HepG2 (cell line): Measurements from ENCODE around the gene GGA1. TPM values are rescaled to one million over a fixed set of nuclear protein-coding genes. Genes with fewer than 3 reads are reported as not detected.

Experiments used
- ATF7-NPFF ChIP-seq: sonication (generic); formaldehyde crosslinking; IDR thresholded peaks from 2 replicates; pipeline ENCODE4 v1.8.1; 2023; ENCODE audit warnings: mild to moderate bottlenecking, low read depth, missing genetic modification reagents, moderate library complexity
- CEBPB ChIP-seq: IDR thresholded peaks from 2 replicates; pipeline ENCODE4 v1.6.1; 2011; ENCODE audit warnings: low read depth, low read length, improper control_type of control experiment, borderline replicate concordance
- DBP ChIP-seq: sonication (generic); formaldehyde crosslinking; IDR thresholded peaks from 2 replicates; pipeline ENCODE4 v1.4.0; 2020; ENCODE audit warnings: missing genetic modification reagents; ENCODE audit errors: not compliant biosample characterization
- NFIB ChIP-seq: sonication (generic); formaldehyde crosslinking; IDR thresholded peaks from 2 replicates; pipeline ENCODE4 v1.9.0; 2021; ENCODE audit warnings: missing genetic modification reagents, mild to moderate bottlenecking, borderline replicate concordance
- POLR2AphosphoS2 ChIP-seq: IDR thresholded peaks from 2 replicates; pipeline ENCODE4 v1.6.1; 2011; ENCODE audit warnings: low read depth, low read length, improper control_type of control experiment
- POLR2AphosphoS5 ChIP-seq: IDR thresholded peaks from 2 replicates; pipeline ENCODE4 v1.6.1; 2012; ENCODE audit warnings: low read depth, low read length
- PPARG ChIP-seq: conservative IDR thresholded peaks from 2 replicates; pipeline ENCODE4 v1.6.1; 2016; ENCODE audit warnings: missing biosample characterization, missing genetic modification reagents
- SMARCE1 ChIP-seq: fragments of 450-650 bp; IDR thresholded peaks from 2 replicates; pipeline ENCODE4 v1.6.1; 2017; ENCODE audit warnings: borderline replicate concordance
- SMYD3 ChIP-seq: sonication (generic); formaldehyde crosslinking; IDR thresholded peaks from 2 replicates; pipeline ENCODE4 v1.8.1; 2023; ENCODE audit warnings: mild to moderate bottlenecking, missing genetic modification reagents
- U2AF2 ChIP-seq: fragments of 200-400 bp; formaldehyde crosslinking; IDR thresholded peaks from 2 replicates; pipeline ENCODE4 v1.6.1; 2017; ENCODE audit warnings: low read depth, mild to moderate bottlenecking, low read length
- ZBTB44 ChIP-seq: sonication (generic); formaldehyde crosslinking; IDR thresholded peaks from 2 replicates; pipeline ENCODE4 v1.4.0; 2020; ENCODE audit warnings: missing genetic modification reagents
- ZFP1 ChIP-seq: IDR thresholded peaks from 2 replicates; pipeline ENCODE4 v1.6.1; 2016
- ZIK1 ChIP-seq: sonication (generic); formaldehyde crosslinking; IDR thresholded peaks from 2 replicates; pipeline ENCODE4 v1.5.0; 2020; ENCODE audit warnings: mild to moderate bottlenecking, low read depth, missing genetic modification reagents, borderline replicate concordance
- ZNF225 ChIP-seq: sonication (generic); formaldehyde crosslinking; IDR thresholded peaks from 2 replicates; pipeline ENCODE4 v1.4.0; 2020; ENCODE audit warnings: mild to moderate bottlenecking, missing genetic modification reagents
- ZNF431 ChIP-seq: sonication (generic); formaldehyde crosslinking; IDR thresholded peaks from 2 replicates; pipeline ENCODE4 v1.9.0; 2022; ENCODE audit warnings: missing genetic modification reagents, low read depth, mild to moderate bottlenecking, borderline replicate concordance
- ZNF503 ChIP-seq: sonication (generic); formaldehyde crosslinking; IDR thresholded peaks from 2 replicates; pipeline ENCODE4 v1.4.0; 2020; ENCODE audit warnings: missing genetic modification reagents
- ZNF512B ChIP-seq: sonication (generic); formaldehyde crosslinking; IDR thresholded peaks from 2 replicates; pipeline ENCODE4 v1.5.1; 2020; ENCODE audit warnings: missing genetic modification reagents, mild to moderate bottlenecking, borderline replicate concordance
- ZNF7 ChIP-seq: IDR thresholded peaks from 2 replicates; pipeline ENCODE4 v1.6.1; 2016; ENCODE audit warnings: missing biosample characterization, missing genetic modification reagents
- polyA plus RNA-seq, 8 experiments: library from polyadenylated mRNA; depleted of rRNA in 3 of 8; stranded (reverse) in 7 of 8; unstranded in 1 of 8; fragments of >200 nt; fragmentation: Illumina TruSeq in 4 of 8; extraction: Trizol in 4 of 8; gene quantifications; 2 replicates each; pipeline versions ENCODE4 v1.2.1 to v1.2.3, GENCODE V29; 2011 to 2016; ENCODE audit warnings: low read depth in 4 of 8, missing spikeins in 1 of 8, mixed read lengths in 1 of 8; ENCODE audit not compliant: insufficient read depth in 1 of 8
- total RNA-seq, 5 experiments: library from RNA; depleted of rRNA; stranded (reverse); fragments of >200 nt; fragmentation: Illumina TruSeq; extraction: Trizol; gene quantifications; 2 replicates each; pipeline ENCODE4 v1.2.3, GENCODE V29; 2016; ENCODE audit warnings: low read depth in 1 of 5

The GGA1 gene
- total and polyA plus RNA-seq, 2 of the 13 experiments (the other 11 are each of a cell fraction or from before 2014, with no cell fraction given) = 29.1 to 87.2 TPM

- TF ChIP-seq ZBTB44 (CRISPR knock-in tag) (no peak), DBP (CRISPR knock-in tag) (no peak), POLR2AphosphoS5 (peak; percentile 75), ZNF503 (CRISPR knock-in tag) (no peak; the same call in 1 of the 2 replicates), POLR2AphosphoS2 (no peak), SMYD3 (CRISPR knock-in tag) (no peak), SMARCE1 (no peak), ZNF431 (CRISPR knock-in tag) (no peak), NFIB (no peak), ATF7-NPFF (CRISPR knock-in tag) (no peak), ZNF512B (CRISPR knock-in tag) (no peak), CEBPB (no peak), ZFP1 (CRISPR knock-in tag) (no peak), ZIK1 (CRISPR knock-in tag) (no peak), ZNF225 (CRISPR knock-in tag) (no peak), U2AF2 (no peak), ZNF7 (CRISPR knock-in tag) (no peak), PPARG (CRISPR knock-in tag) (no peak)
Measured at GRCh38 chr22:37674951-37675929, 66.6 kb downstream of the GGA1 start, which contains the start of gene LGALS1 (continued).
